ENCODE results near the gene SCEL. TPM values are rescaled to one million over a fixed set of nuclear protein-coding genes. Genes with fewer than 3 reads are reported as not detected.

Gene SCEL
- polyA plus RNA-seq (2013), result not detected

GRCh38 chr13:77535448-77535847 lies at the start of gene SCEL:
Gene SCEL, plus strand, starts transcription at chr13:77535706. Its CDS starts 20,170 bp downstream, at chr13:77555876.
- no CpG with 5 or more reads among the region's 1 CpG for WGBS (ENCODE audit: insufficient coverage)
- no peak within 1 kb of the TSS for H3K4me3 ChIP-seq (ENCODE audit: control insufficient read depth in 1 of 7, extremely low read depth in 1 of 7, insufficient read depth in 4 of 7, low read depth in 2 of 7, low read length in 6 of 7)
- H3K36me3 ChIP-seq (ENCODE audit: control insufficient read depth in 4 of 4, insufficient read depth in 4 of 4, low read length in 3 of 4), result no peaks in the 10 kb centered on the region
- DNase-seq, result no peak
- no peaks in the 10 kb centered on the region for H3K9me3 ChIP-seq (ENCODE audit: control extremely low read depth in 1 of 5, control insufficient read depth in 4 of 5, insufficient read depth in 2 of 5, low read depth in 1 of 5, low read length in 4 of 5)
- peaks cover 0 to 3% (median 0%) of the 10 kb centered on the region in 4 experiments for H3K4me1 ChIP-seq (ENCODE audit: control extremely low read depth in 1 of 4, control insufficient read depth in 4 of 4, insufficient read depth in 4 of 4, low read length in 3 of 4)
- no peaks in the 10 kb centered on the region for H3K27me3 ChIP-seq (replicated peaks in 2 of 5; ENCODE audit: control insufficient read depth in 4 of 5, insufficient read depth in 5 of 5, low read length in 4 of 5)
- ChIA-PET CTCF (interaction anchor here (0.8 kb wide), 1 partner anchor 43 kb away, joined by 4 read pairs; no protein-coding TSS in a partner anchor), POLR2A (no interaction called here)
- no peak within 1 kb of the TSS for H3K27ac ChIP-seq (ENCODE audit: insufficient read depth in 1 of 2, low read depth in 1 of 2, low read length in 2 of 2, poor library complexity in 1 of 2, severe bottlenecking in 2 of 2)

- WGBS (ENCODE audit: insufficient coverage), result no CpG with 5 or more reads among the region's 4 CpGs
- ChIA-PET CTCF (interaction anchor here (1.0 to 1.7 kb wide), 3 partner anchors 8 to 75 kb away, joined by 3 to 4 read pairs (median 3); no protein-coding TSS in a partner anchor), POLR2A (no interaction called here)
- no peak overlapping the region for H3K27ac ChIP-seq (ENCODE audit: insufficient read depth in 1 of 2, low read depth in 1 of 2, low read length in 2 of 2, poor library complexity in 1 of 2, severe bottlenecking in 2 of 2)
- no peaks in the 10 kb centered on the region for H3K36me3 ChIP-seq (ENCODE audit: control insufficient read depth in 4 of 4, insufficient read depth in 4 of 4, low read length in 3 of 4)
- H3K9me3 ChIP-seq (ENCODE audit: control extremely low read depth in 1 of 5, control insufficient read depth in 4 of 5, insufficient read depth in 2 of 5, low read depth in 1 of 5, low read length in 4 of 5), result peaks cover 0 to 3% (median 0%) of the 10 kb centered on the region in 5 experiments
- H3K4me3 ChIP-seq (ENCODE audit: control insufficient read depth in 1 of 7, extremely low read depth in 1 of 7, insufficient read depth in 4 of 7, low read depth in 2 of 7, low read length in 6 of 7), result no peak overlapping the region
- no peaks in the 10 kb centered on the region for H3K4me1 ChIP-seq (ENCODE audit: control extremely low read depth in 1 of 4, control insufficient read depth in 4 of 4, insufficient read depth in 4 of 4, low read length in 3 of 4)
- H3K27me3 ChIP-seq (replicated peaks in 2 of 5; ENCODE audit: control insufficient read depth in 4 of 5, insufficient read depth in 5 of 5, low read length in 4 of 5), result no peaks in the 10 kb centered on the region
- no peak for DNase-seq
Observed at GRCh38 chr13:77489566-77490337, 45.8 kb upstream of the SCEL start.

GRCh38 chr13:77492982-77493381 lies 42.5 kb upstream of the SCEL start:
- H3K9me3 ChIP-seq (ENCODE audit: control extremely low read depth in 1 of 5, control insufficient read depth in 4 of 5, insufficient read depth in 2 of 5, low read depth in 1 of 5, low read length in 4 of 5), result no peaks in the 10 kb centered on the region
- H3K36me3 ChIP-seq (ENCODE audit: control insufficient read depth in 4 of 4, insufficient read depth in 4 of 4, low read length in 3 of 4), result no peaks in the 10 kb centered on the region
- H3K27me3 ChIP-seq (replicated peaks in 2 of 5; ENCODE audit: control insufficient read depth in 4 of 5, insufficient read depth in 5 of 5, low read length in 4 of 5), result no peaks in the 10 kb centered on the region
- H3K27ac ChIP-seq (ENCODE audit: insufficient read depth in 1 of 2, low read depth in 1 of 2, low read length in 2 of 2, poor library complexity in 1 of 2, severe bottlenecking in 2 of 2), result no peak overlapping the region
- ChIA-PET POLR2A (no interaction called here), CTCF (interaction anchor here (0.7 to 2.5 kb wide), 13 partner anchors 9 to 256 kb away, joined by 3 to 17 read pairs (median 4); partner anchors contain the start of gene SCEL)
- no CpG with 5 or more reads among the region's 1 CpG for WGBS (ENCODE audit: insufficient coverage)
- no peak overlapping the region for H3K4me3 ChIP-seq (ENCODE audit: control insufficient read depth in 1 of 7, extremely low read depth in 1 of 7, insufficient read depth in 4 of 7, low read depth in 2 of 7, low read length in 6 of 7)
- no peaks in the 10 kb centered on the region for H3K4me1 ChIP-seq (ENCODE audit: control extremely low read depth in 1 of 4, control insufficient read depth in 4 of 4, insufficient read depth in 4 of 4, low read length in 3 of 4)
- peak; percentile 30 to 57 (median 51) for DNase-seq

- Histone ChIP-seq H3K4me3 (ENCODE audit: control insufficient read depth in 1 of 7, extremely low read depth in 1 of 7, insufficient read depth in 4 of 7, low read depth in 2 of 7, low read length in 6 of 7) (no peak overlapping the region), H3K27me3 (replicated peaks in 2 of 5; ENCODE audit: control insufficient read depth in 4 of 5, insufficient read depth in 5 of 5, low read length in 4 of 5) (no peaks in the 10 kb centered on the region), H3K36me3 (ENCODE audit: control insufficient read depth in 4 of 4, insufficient read depth in 4 of 4, low read length in 3 of 4) (no peaks in the 10 kb centered on the region), H3K4me1 (ENCODE audit: control extremely low read depth in 1 of 4, control insufficient read depth in 4 of 4, insufficient read depth in 4 of 4, low read length in 3 of 4) (no peaks in the 10 kb centered on the region), H3K27ac (ENCODE audit: insufficient read depth in 1 of 2, low read depth in 1 of 2, low read length in 2 of 2, poor library complexity in 1 of 2, severe bottlenecking in 2 of 2) (no peak overlapping the region), H3K9me3 (ENCODE audit: control extremely low read depth in 1 of 5, control insufficient read depth in 4 of 5, insufficient read depth in 2 of 5, low read depth in 1 of 5, low read length in 4 of 5) (no peaks in the 10 kb centered on the region)
- WGBS (ENCODE audit: insufficient coverage), result no CpG with 5 or more reads among the region's 3 CpGs
- ChIA-PET POLR2A (no interaction called here), CTCF (interaction anchor here (1.7 to 2.4 kb wide), 2 partner anchors 51 to 71 kb away, joined by 9 to 17 read pairs; no protein-coding TSS in a partner anchor)
- DNase-seq, result no peak
Observed at GRCh38 chr13:77494226-77494625, 41.3 kb upstream of the SCEL start.

GRCh38 chr13:77497350-77497749 lies 38.2 kb upstream of the SCEL start:
- H3K27ac ChIP-seq (ENCODE audit: insufficient read depth in 1 of 2, low read depth in 1 of 2, low read length in 2 of 2, poor library complexity in 1 of 2, severe bottlenecking in 2 of 2), result no peak overlapping the region
- no peaks in the 10 kb centered on the region for H3K36me3 ChIP-seq (ENCODE audit: control insufficient read depth in 4 of 4, insufficient read depth in 4 of 4, low read length in 3 of 4)
- CTCF ChIA-PET, result interaction anchor here (0.9 to 1.1 kb wide), 2 partner anchors 8 to 68 kb away, joined by 3 to 4 read pairs; no protein-coding TSS in a partner anchor
- DNase-seq, result no peak
- no peaks in the 10 kb centered on the region for H3K9me3 ChIP-seq (ENCODE audit: control extremely low read depth in 1 of 5, control insufficient read depth in 4 of 5, insufficient read depth in 2 of 5, low read depth in 1 of 5, low read length in 4 of 5)
- no peak overlapping the region for H3K4me3 ChIP-seq (ENCODE audit: control insufficient read depth in 1 of 7, extremely low read depth in 1 of 7, insufficient read depth in 4 of 7, low read depth in 2 of 7, low read length in 6 of 7)
- no peaks in the 10 kb centered on the region for H3K4me1 ChIP-seq (ENCODE audit: control extremely low read depth in 1 of 4, control insufficient read depth in 4 of 4, insufficient read depth in 4 of 4, low read length in 3 of 4)
- POLR2A ChIA-PET, result no interaction called here
- no peaks in the 10 kb centered on the region for H3K27me3 ChIP-seq (replicated peaks in 2 of 5; ENCODE audit: control insufficient read depth in 4 of 5, insufficient read depth in 5 of 5, low read length in 4 of 5)
- WGBS (ENCODE audit: insufficient coverage), result 96% methylated on average over 2 of the region's 3 CpGs

- Histone ChIP-seq H3K9me3 (ENCODE audit: control extremely low read depth in 1 of 5, control insufficient read depth in 4 of 5, insufficient read depth in 2 of 5, low read depth in 1 of 5, low read length in 4 of 5) (no peaks in the 10 kb centered on the region), H3K4me3 (ENCODE audit: control insufficient read depth in 1 of 7, extremely low read depth in 1 of 7, insufficient read depth in 4 of 7, low read depth in 2 of 7, low read length in 6 of 7) (no peak overlapping the region), H3K36me3 (ENCODE audit: control insufficient read depth in 4 of 4, insufficient read depth in 4 of 4, low read length in 3 of 4) (no peaks in the 10 kb centered on the region), H3K27me3 (replicated peaks in 2 of 5; ENCODE audit: control insufficient read depth in 4 of 5, insufficient read depth in 5 of 5, low read length in 4 of 5) (no peaks in the 10 kb centered on the region), H3K4me1 (ENCODE audit: control extremely low read depth in 1 of 4, control insufficient read depth in 4 of 4, insufficient read depth in 4 of 4, low read length in 3 of 4) (no peaks in the 10 kb centered on the region), H3K27ac (ENCODE audit: insufficient read depth in 1 of 2, low read depth in 1 of 2, low read length in 2 of 2, poor library complexity in 1 of 2, severe bottlenecking in 2 of 2) (no peak overlapping the region)
- no peak for DNase-seq
- CTCF ChIA-PET, result interaction anchor here (0.9 to 1.1 kb wide), 2 partner anchors 9 to 67 kb away, joined by 3 to 4 read pairs; no protein-coding TSS in a partner anchor
- POLR2A ChIA-PET, result no interaction called here
Observed at GRCh38 chr13:77497835-77498234, 37.7 kb upstream of the SCEL start.

- ChIA-PET POLR2A (no interaction called here), CTCF (interaction anchor here (1.0 to 2.4 kb wide), 2 partner anchors 10 to 20 kb away, joined by 3 to 13 read pairs; no protein-coding TSS in a partner anchor)
- no peak for DNase-seq
- no peaks in the 10 kb centered on the region for H3K4me1 ChIP-seq (ENCODE audit: control extremely low read depth in 1 of 4, control insufficient read depth in 4 of 4, insufficient read depth in 4 of 4, low read length in 3 of 4)
- 96% methylated on average over 2 of the region's 4 CpGs for WGBS (ENCODE audit: insufficient coverage)
- H3K9me3 ChIP-seq (ENCODE audit: control extremely low read depth in 1 of 5, control insufficient read depth in 4 of 5, insufficient read depth in 2 of 5, low read depth in 1 of 5, low read length in 4 of 5), result no peaks in the 10 kb centered on the region
- H3K27me3 ChIP-seq (replicated peaks in 2 of 5; ENCODE audit: control insufficient read depth in 4 of 5, insufficient read depth in 5 of 5, low read length in 4 of 5), result no peaks in the 10 kb centered on the region
- H3K36me3 ChIP-seq (ENCODE audit: control insufficient read depth in 4 of 4, insufficient read depth in 4 of 4, low read length in 3 of 4), result no peaks in the 10 kb centered on the region
- H3K27ac ChIP-seq (ENCODE audit: insufficient read depth in 1 of 2, low read depth in 1 of 2, low read length in 2 of 2, poor library complexity in 1 of 2, severe bottlenecking in 2 of 2), result no peak overlapping the region
- no peak overlapping the region for H3K4me3 ChIP-seq (ENCODE audit: control insufficient read depth in 1 of 7, extremely low read depth in 1 of 7, insufficient read depth in 4 of 7, low read depth in 2 of 7, low read length in 6 of 7)
Observed at GRCh38 chr13:77502104-77502720, 33.3 kb upstream of the SCEL start.
